GM21367 (cell line): ENCODE measurements around the gene SLC5A6.
A peak's percentile ranks its signal among the peaks of the same experiment; 100 is the strongest.

Experiments used
- ATAC-seq: cut with Tn5 transposase; IDR thresholded peaks from one replicate; pipeline ENCODE4 v1.9.1; 2021; ENCODE audit not compliant: unreplicated experiment

Gene SLC5A6

DNA sequence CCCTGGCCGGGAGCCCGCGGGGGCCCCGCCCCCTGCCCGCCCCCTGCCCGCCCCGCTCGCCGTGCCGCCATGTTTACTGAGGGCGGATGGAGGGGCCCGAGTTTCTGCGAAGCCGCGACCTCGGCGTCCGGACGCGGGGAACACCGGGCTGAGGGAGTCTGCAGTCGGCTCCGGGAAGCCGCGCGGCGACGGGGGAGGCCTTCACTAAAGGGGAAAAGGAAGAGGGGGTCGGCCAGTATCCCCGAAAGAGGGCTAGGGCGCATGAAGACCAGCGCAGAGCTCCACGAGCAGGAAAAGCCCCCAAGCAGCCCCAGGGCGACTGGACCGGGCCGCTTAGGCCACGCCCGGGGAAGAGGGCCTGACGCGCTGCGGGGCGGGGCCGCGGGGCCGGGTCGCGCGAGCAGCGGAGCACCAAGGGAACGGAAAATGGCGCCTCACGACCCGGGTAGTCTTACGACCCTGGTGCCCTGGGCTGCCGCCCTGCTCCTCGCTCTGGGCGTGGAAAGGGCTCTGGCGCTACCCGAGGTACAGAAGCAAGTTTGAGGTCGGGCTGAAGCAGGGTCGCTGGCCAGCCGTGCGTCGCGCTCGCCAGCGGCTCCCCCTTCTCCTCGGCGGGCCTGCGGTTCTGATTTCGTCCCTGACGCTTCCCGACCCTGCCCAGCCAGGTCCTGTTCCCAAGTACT, at the start of gene SLC5A6, which contains the start of gene ATRAID:
SLC5A6 (minus strand) TSS at position 326 of the 683 bp plus-strand sequence. CDS start 4,618 bp downstream, outside the sequence.
ATRAID (plus strand) TSS at position 99 of the 683 bp plus-strand sequence; CDS start at position 427, 328 bp downstream.
- ATAC-seq, result peak; percentile 70

DNA sequence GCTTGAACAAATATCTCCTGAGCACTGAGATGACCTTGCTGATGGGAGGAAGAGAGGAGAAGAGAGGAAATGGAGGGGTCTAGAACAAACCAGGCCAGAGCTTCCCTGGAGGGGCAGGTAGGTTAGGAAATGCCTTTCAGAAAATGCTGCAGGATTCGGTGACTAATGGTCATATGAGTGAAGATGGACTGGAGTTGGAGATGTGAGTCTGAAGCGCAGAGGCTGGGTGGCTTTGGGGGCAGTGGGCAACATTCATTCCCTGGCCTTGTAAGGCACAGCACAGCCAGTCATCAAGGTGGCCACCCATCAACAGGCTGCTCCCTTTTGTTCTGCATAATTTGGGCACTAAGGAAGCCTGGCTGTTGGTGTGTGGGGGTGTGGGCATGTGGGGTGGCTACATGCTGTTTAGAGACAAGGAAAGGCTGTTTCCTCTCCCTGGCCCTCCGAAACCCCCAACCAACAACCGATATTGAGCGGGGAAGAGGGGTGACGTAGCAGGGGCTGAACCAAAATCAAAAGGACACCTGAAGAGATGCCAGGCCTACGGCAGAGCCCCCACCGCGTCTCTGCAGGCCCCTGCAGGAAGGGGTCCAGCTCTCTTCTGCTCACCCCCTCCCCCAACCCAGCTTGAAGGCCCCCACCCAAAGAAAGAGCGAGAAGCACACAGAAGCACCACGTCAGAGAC, 49.3 kb upstream of the SLC5A6 start:
- no peak for ATAC-seq

DNA sequence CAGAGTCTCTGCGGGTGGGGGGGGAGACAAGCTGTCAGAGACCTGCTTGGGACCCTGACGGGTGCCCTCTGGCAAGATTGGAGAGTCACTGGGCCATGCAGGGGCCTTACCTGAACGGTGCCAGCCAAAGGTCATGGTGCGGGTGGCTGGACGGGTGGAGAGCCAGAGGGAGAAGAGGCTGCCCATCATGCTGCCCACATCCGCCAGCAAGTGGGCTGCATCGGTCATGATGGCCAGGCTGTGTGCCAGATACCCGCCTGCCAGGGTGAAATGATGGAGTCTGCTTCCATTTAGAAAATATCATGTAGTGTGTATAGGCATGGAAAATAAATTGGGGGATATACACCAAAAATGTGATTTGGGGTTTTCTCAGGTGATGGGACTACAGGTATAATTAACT, 46.0 kb upstream of the SLC5A6 start:
- no peak for ATAC-seq

DNA sequence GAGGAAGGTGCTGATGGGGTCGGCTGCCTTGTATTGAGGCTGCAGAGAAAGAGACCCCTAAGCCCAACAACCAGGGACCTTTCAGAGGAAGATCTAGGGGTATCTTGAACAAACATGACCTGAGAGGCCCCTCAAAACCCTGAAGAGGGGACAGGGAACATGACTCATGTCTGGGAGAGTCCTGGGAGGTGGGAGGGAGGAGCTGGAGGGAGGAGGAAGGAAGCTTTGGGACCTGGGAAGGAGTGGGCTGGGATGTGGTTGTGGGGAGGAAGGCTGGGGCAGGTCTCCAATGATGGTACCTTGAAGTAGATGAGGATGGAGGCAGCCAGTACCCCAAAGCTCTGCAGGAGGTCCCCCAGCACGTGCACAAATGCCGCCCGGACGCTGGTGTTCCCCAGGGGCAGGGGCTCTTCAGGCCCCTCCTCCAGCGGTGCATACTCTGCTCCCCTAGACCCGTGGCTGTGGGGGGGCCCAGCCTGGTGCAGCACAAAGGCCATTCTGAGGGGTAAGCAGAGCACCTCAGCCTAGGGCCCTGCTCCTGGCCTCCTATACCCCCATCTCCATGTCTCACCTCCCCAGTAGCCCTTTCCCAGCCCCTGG, 44.9 kb upstream of the SLC5A6 start:
- ATAC-seq, result no peak

DNA sequence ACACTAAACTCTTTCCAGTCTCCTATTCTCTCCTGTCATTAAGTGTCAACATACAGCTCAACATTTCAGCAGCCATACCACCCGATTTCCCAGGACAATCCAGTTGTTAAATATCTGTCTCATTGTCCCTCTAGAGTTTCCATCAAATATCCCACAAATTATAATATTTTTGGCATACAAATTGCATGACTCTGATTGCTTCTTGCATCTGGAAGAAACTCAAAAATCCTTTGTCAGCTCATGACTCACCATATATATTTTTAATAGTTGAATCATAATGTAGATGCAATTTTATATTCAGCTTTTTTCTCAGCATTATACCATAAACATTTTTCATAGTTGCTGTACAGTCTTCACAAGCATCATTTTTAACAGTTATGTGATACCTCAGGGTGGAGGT, 43.6 kb upstream of the SLC5A6 start:
- no peak for ATAC-seq

DNA sequence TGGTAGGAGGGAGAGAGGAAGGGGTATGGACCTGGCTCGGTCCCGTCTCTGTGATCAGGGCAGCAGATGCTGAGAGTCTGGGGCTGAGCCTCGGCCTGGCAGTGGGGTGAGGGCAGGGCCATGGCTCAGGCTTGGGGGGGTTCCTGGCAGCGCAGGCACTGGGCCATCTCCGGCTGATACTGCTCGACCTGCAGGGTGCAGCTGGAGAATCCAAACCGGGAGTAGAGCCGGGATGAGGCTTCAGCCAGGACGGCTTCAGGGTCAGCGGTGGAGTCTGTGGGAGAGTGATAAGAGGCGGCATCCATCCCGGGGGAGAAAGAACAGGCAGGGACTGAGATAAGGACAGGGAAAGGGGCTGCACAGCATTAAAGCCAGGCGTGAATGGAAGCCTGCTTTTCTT, 43.1 kb upstream of the SLC5A6 start:
- no peak for ATAC-seq

DNA sequence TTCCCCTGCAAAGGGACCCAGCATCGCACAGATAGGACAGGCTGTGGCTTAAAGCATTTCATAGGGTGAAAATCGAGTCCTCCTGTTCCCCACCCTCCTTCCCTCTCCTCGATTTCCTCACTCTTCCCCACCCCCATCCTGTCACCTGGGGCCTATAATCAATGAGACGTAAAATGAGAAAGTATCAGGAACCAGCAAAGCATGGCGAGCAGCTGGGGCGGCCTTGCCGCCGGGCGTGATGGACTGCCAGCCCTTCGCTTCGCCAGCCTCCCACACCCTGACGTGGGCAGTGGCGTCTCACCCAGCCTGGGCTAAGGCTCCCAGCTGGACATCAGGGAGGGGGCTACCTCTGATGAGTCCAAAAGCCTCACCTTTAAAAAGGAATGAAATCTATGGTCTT, 39.7 kb upstream of the SLC5A6 start:
- ATAC-seq, result no peak

DNA sequence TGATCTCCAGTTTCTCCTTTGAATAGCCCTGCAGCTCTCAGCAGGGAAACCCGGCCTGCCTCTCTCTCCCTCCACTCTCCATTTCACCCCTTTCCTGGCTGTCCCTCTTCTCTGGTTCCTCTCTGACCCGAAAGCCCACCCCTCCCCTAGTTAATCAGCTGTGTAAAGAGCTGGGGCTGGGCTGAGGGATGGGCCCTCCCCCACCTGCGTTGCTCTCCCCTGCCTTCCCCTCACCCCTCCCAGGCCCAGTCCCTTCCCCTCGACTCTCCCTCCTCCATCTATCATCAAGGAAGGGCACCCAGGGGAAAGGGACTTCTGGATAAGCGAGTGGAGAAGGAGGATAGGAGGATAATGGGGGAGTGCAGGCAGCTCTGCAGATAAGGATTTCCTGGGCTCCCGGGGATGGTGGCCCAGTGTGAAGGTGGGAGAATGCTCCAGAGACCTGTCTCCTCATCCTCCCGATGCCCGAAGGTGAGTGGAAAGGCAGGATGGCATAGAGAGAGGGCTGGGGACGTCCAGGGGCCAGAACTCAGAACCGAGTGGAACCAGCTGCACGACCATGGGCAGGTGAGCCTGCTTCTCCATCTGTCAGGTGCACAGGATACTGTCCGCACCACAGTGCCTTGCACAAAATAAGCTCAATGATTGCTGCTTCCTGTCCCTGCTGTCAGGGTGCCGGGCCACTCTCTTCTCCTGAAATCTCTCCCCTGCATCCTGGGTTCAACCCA, 38.7 kb upstream of the SLC5A6 start:
- ATAC-seq, result no peak

DNA sequence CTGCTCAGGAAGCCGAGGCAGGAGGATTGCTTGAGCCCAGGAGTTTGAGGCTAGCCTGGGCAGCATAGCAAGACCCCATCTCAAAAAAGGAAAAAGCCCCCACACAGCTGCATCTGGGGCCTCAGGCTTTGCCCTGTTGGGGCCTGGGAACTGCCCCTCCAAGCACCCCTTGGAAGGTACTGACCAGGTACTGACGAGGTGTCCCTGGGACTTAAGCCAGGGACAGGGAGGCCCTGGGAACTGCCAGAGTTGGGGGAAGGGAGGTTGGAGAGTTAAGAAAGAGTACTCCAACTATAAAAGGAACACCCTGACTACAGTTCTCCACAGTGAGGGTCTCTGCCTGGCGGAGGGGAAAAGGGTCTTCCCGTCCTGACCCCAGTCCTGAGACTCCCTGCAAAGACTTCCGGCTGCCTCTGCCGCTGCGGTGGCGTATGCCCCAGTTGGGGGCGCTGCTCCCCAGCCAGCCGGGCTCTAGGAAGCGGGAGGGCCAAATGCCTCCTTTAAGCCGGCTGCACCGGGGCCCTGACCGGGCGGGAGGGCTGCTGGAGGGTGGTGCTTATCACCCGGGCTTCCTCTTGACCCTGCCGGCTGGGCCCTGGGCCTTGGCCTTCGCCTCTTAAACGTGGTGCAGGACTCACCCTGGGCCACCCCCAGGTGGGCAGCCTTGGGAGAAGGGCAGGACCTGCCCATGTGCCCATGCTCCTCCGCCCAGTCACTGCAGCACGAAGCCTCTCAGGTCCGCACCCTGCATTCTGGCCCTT, 38.0 kb upstream of the SLC5A6 start:
- no peak for ATAC-seq

DNA sequence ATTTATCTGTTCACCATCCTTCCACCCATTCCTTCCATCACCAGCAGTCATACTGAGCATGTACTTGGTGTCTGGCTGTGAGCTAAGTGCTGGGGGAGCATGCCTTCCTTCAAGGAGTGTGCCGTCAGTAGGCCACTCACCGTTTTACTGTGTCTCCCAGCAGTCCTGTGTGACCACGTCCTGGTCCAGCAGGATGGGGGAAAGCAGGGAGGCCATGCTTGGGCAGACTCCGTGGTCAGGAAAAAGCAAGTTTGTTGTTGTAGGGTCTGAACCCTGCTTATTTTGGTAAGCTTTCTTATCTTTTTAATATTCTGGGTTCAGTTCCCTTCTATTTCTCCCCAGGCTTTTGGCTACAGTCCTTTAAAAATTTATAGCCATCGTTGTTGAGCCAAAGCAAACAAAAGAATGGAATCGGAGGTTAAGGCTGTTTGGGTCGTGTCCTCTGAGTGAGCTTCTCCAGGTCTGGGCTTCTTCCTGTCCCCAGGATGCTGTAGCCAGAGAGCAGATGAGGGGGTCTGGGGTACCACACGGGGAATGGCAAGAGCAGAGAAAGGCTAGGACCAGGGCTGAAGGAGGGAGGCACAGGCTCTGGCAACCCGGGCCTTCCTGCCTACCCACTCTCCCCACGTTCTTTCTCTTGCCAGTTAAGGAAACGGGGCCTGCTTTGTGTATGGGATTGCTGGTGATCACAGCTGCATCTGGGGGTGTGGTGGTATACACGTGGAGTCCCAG, 37.3 kb upstream of the SLC5A6 start:
- ATAC-seq, result no peak

DNA sequence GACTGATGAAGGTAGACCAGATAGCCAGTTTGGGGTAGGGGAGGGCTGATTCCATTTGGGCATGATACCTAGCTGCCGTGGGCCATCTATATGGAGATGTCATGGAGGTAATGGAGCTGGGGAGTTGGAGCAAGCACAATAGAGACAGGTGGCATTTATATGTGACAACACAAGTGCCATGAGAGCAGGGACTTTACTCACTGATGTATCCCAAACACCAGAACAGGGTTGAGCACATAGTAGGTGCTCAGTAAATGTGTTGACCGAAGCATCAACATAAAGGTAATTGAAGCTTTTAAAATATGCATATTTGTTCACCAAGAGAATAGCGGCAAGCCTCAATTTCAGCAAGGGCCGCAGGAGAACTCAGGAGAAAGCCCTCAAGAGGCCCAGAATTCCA, 35.8 kb upstream of the SLC5A6 start:
- ATAC-seq, result no peak

DNA sequence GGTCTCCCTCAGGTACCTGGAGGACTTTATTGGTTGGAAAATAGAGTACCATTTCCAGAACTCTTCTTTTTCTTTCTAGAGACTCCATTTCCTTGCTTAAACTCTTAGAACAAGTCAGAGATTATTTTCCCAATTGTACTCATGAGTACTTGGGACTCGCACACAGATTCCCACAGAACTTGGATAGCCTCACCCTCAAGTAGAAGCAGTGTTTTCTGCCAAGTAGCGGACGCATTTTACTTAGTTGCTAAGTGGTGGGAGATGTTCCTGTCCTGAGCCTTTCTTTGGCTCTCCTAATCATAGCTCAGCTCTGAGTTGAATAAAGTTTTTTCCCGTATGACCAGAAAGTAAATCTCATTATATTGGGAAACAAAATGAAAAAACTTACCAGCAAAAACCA, 33.6 kb upstream of the SLC5A6 start:
- no peak for ATAC-seq

DNA sequence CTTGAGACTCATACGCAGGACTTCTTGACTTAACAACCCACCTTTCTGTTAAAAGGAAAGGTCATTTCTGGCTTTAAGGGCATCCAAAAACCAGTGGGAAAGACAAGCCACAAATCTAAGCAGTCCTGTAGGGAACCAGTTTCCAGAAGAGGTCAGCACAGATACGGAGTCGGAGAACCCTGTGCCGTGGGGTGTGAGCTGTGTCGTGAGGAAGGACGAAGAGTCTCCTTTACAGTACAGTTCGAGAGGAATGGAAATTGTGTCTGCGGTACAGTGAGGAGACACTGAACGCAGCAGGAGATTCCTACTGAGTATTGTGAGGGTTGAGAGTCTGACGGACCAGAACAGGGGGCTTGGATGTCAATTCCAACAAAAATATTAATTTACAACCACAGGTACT, 33.0 kb upstream of the SLC5A6 start:
- no peak for ATAC-seq

DNA sequence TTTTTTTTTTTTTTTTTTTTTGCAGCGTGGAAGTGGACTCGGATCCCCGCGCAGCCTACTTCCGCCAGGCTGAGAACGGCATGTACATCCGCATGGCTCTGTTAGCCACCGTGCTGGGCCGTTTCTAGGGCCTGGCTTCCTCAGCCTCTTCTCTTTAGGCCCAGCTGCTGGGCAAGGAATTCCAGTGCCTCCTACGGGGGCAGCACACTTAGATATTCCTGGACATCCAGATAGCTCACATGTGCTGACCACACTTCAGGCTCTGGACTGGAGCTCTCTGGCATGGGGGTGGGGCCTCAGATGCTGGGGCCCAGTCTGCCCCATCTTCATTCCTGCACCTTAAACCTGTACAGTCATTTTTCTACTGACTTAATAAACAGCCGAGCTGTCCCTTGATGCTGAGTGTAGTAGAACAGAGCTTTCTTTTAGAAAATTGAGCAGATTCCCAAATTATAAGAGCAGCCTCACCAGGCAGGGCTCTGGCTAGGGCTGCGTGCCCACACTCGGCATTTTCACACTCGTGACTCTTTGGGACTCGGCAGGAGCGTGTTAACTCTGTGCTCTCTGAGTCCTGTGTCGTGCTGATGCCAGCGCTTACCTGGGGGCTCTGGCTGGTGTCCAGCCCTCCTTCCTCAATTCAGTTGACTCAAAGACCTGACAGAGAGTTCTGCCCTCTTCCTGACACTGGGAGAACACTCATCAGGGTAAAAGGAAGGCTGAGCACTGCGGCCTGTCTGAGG, 31.5 kb upstream of the SLC5A6 start:
- ATAC-seq, result no peak

DNA sequence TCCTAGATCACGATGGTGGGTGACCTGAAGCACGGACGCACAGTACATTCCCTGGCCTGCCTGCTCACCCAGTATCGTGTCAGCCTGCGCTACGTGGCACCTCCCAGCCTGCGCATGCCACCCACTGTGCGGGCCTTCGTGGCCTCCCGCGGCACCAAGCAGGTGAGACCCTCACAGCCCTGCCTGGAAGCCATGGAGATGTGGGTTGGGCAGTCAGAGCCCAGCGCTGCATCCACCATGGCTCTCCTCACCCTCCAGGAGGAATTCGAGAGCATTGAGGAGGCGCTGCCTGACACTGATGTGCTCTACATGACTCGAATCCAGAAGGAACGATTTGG, 30.5 kb upstream of the SLC5A6 start:
- ATAC-seq, result no peak

DNA sequence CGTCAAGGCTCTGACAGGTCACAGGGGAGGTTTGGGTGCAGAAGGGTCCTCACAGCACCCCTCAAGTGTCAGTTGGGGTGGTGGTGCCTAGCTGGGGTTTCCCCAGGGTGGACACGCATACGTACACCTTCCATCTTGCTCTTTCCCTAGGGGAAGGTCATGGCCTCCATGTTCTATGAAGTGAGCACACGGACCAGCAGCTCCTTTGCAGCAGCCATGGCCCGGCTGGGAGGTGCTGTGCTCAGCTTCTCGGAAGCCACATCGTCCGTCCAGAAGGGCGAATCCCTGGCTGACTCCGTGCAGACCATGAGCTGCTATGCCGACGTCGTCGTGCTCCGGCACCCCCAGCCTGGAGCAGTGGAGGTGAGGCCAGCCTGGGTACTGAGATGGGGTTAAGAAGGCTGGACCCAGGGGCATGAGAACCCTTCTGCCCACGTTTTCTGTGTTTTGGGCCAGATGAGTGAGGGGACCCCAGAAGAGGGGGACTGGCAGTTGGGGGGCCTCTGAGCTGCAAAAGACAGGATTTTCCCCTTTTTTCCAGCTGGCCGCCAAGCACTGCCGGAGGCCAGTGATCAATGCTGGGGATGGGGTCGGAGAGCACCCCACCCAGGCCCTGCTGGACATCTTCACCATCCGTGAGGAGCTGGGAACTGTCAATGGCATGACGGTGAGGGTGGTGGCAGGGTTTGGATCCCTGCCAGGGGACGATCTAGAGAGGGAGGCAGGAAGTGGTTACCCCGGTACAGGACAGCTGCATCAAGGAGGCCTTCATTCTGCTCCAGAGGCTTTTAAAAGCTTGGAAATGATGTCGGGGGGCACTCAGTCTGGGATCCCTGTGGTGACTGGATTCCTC, 29.9 kb upstream of the SLC5A6 start:
- no peak for ATAC-seq

DNA sequence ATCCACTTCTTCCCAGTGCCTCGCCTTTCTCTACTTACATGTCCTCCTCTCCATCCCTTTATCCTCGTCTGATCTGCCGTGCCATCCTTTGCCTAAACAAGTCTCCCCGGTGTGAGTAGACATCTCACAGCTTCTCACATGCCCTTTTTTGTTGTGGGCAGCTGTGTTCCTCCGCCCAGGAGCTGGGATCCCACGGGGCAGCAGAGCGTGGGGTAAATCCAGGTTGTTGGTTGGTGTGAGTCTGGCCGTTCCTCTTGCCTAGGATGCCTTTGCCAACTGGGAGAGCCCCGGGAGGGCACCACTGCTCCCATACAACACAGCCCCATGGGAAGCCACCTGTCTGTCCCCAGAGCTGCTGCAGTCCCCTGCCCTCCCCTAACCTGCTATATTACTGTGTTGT, 28.3 kb upstream of the SLC5A6 start:
- ATAC-seq, result no peak

DNA sequence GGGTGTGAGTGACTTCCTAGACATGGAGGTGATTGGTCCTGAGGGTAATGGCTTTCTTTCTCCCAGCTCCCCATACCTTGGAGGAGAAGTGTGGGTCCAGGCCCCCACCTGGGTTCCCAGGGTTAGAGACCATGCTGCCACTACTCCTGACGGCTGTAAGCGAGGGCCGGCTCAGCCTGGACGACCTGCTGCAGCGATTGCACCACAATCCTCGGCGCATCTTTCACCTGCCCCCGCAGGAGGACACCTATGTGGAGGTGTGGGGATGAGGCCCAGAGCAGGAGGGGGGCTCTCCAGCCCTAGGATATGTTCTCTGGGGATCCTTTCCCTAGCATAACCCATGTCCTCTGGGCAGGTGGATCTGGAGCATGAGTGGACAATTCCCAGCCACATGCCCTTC, 26.9 kb upstream of the SLC5A6 start:
- ATAC-seq, result no peak
